HUES6 (cell line): Measurements from ENCODE around the gene HNRNPH3.

Experiments used
- H3K27ac ChIP-seq: 2 replicates; pipeline ENCODE4 v1.7.0; 2013; ENCODE audit warnings: low read depth, mild to moderate bottlenecking, low read length, inconsistent platforms
- H3K27me3 ChIP-seq: 2 replicates; pipeline ENCODE4 v1.6.1; 2013; ENCODE audit warnings: low read length; ENCODE audit not compliant: control insufficient read depth, insufficient read depth
- H3K36me3 ChIP-seq: 2 replicates; pipeline ENCODE4 v1.6.1; 2013; ENCODE audit warnings: low read length; ENCODE audit not compliant: control insufficient read depth, insufficient read depth
- H3K4me1 ChIP-seq: 2 replicates; pipeline ENCODE4 v1.6.1; 2013; ENCODE audit warnings: low read length; ENCODE audit not compliant: control insufficient read depth, insufficient read depth
- H3K4me3 ChIP-seq: 2 replicates; pipeline ENCODE4 v1.5.1; 2013; ENCODE audit warnings: low read depth, low read length
- H3K9ac ChIP-seq: one replicate; pipeline ENCODE4 v1.6.1; 2013; ENCODE audit warnings: mild to moderate bottlenecking, low read length
- H3K9me3 ChIP-seq: 2 replicates; pipeline ENCODE4 v1.6.1; 2013; ENCODE audit warnings: low read depth, low read length; ENCODE audit not compliant: control insufficient read depth, insufficient read depth

Gene HNRNPH3

GRCh38 chr10:68359189-68359588 is 27.3 kb downstream of the HNRNPH3 start:
- Histone ChIP-seq H3K36me3 (peaks cover 40% of the 10 kb centered on the region), H3K4me1 (no peaks in the 10 kb centered on the region), H3K9ac (no peak overlapping the region), H3K4me3 (no peak overlapping the region), H3K27ac (no peak overlapping the region), H3K9me3 (no peaks in the 10 kb centered on the region), H3K27me3 (no peaks in the 10 kb centered on the region)

- Histone ChIP-seq H3K4me3 (no peak overlapping the region), H3K4me1 (no peaks in the 10 kb centered on the region), H3K27ac (no peak overlapping the region), H3K9me3 (no peaks in the 10 kb centered on the region), H3K36me3 (peaks cover 34% of the 10 kb centered on the region), H3K27me3 (no peaks in the 10 kb centered on the region), H3K9ac (no peak overlapping the region)
Observed at GRCh38 chr10:68362590-68362989, 30.7 kb downstream of the HNRNPH3 start.

- Histone ChIP-seq H3K27me3 (no peaks in the 10 kb centered on the region), H3K27ac (no peak overlapping the region), H3K36me3 (peaks cover 34% of the 10 kb centered on the region), H3K4me1 (no peaks in the 10 kb centered on the region), H3K4me3 (no peak overlapping the region), H3K9ac (no peak overlapping the region), H3K9me3 (no peaks in the 10 kb centered on the region)
Observed at GRCh38 chr10:68364101-68364886, 32.4 kb downstream of the HNRNPH3 start.

- no peak overlapping the region for H3K4me3 ChIP-seq
- no peak overlapping the region for H3K27ac ChIP-seq
- H3K9me3 ChIP-seq, result no peaks in the 10 kb centered on the region
- H3K9ac ChIP-seq, result no peak overlapping the region
- H3K27me3 ChIP-seq, result no peaks in the 10 kb centered on the region
- peaks cover 34% of the 10 kb centered on the region for H3K36me3 ChIP-seq
- H3K4me1 ChIP-seq, result no peaks in the 10 kb centered on the region
Observed at GRCh38 chr10:68365611-68366010, 33.7 kb downstream of the HNRNPH3 start.

- no peaks in the 10 kb centered on the region for H3K27me3 ChIP-seq
- H3K36me3 ChIP-seq, result peaks cover 26% of the 10 kb centered on the region
Observed at GRCh38 chr10:68366600-68366999, 34.7 kb downstream of the HNRNPH3 start.

GRCh38 chr10:68367121-68367520 is 35.3 kb downstream of the HNRNPH3 start:
- no peaks in the 10 kb centered on the region for H3K27me3 ChIP-seq
- H3K36me3 ChIP-seq, result peaks cover 26% of the 10 kb centered on the region
- H3K4me3 ChIP-seq, result no peak overlapping the region
- no peak overlapping the region for H3K9ac ChIP-seq
- no peaks in the 10 kb centered on the region for H3K9me3 ChIP-seq
- H3K27ac ChIP-seq, result no peak overlapping the region
- H3K4me1 ChIP-seq, result no peaks in the 10 kb centered on the region

More at GRCh38 chr10:68366600-68366999, 34.7 kb downstream of the HNRNPH3 start:
- Histone ChIP-seq H3K9ac (no peak overlapping the region), H3K4me1 (no peaks in the 10 kb centered on the region), H3K4me3 (no peak overlapping the region), H3K27ac (no peak overlapping the region), H3K9me3 (no peaks in the 10 kb centered on the region)

- H3K9ac ChIP-seq, result no peak overlapping the region
- no peak overlapping the region for H3K4me3 ChIP-seq
- H3K36me3 ChIP-seq, result peaks cover 33% of the 10 kb centered on the region
- no peak overlapping the region for H3K27ac ChIP-seq
- H3K27me3 ChIP-seq, result no peaks in the 10 kb centered on the region
- no peaks in the 10 kb centered on the region for H3K4me1 ChIP-seq
- peaks cover 10% of the 10 kb centered on the region; the same call in 1 of the 2 replicates for H3K9me3 ChIP-seq
Observed at GRCh38 chr10:68371604-68372003, 39.7 kb downstream of the HNRNPH3 start.

- Histone ChIP-seq H3K4me1 (no peaks in the 10 kb centered on the region), H3K4me3 (no peak overlapping the region), H3K36me3 (peaks cover 43% of the 10 kb centered on the region), H3K27ac (no peak overlapping the region), H3K9ac (no peak overlapping the region), H3K9me3 (no peaks in the 10 kb centered on the region), H3K27me3 (no peaks in the 10 kb centered on the region)
Observed at GRCh38 chr10:68385740-68386139, 53.9 kb downstream of the HNRNPH3 start.
